ENCODE results near the gene EPS8L2. TPM values are rescaled to one million over a fixed set of nuclear protein-coding genes. Genes with fewer than 3 reads are reported as not detected.

Gene EPS8L2
- total RNA-seq, 4 donors from 2014 or later, result 257 to 1,130 (median 322) TPM

GRCh38 chr11:690738-691633, 15.0 kb upstream of the EPS8L2 start:
- H3K9me3 ChIP-seq, result no peaks in the 10 kb centered on the region
- DNase-seq, result peak; percentile 68
- 45 to 71% methylated on average over 5 to 21 of the region's 27 CpGs for WGBS, 2 donors (ENCODE audit: low coverage in 1 of 2)
- intact Hi-C loops (cut with DNase I; ENCODE audit: low total_unique reads) (no loop called here), in situ Hi-C loops (cut with MboI; ENCODE audit: low pct_ligation_motif_present in 1 of 4, low pct_unique_long_range_greater_than_20kb in 1 of 4, low sequenced_read_pairs in 3 of 4) (no loop called here)
- H3K36me3 ChIP-seq, result peaks cover 0 to 9% (median 2%) of the 10 kb centered on the region in 4 donors
- H3K27me3 ChIP-seq, result no peaks in the 10 kb centered on the region
- TF ChIP-seq POLR2AphosphoS5 (IDR thresholded peaks at IDR 0.05) (peak in 2 of 3 donors; percentile 14 to 31), POLR2A (IDR thresholded peaks at IDR 0.05) (peak; percentile 22), EP300 (IDR thresholded peaks at IDR 0.05; ENCODE audit: low read depth) (no peak), CTCF (IDR thresholded peaks at IDR 0.05) (no peak)
- no peak overlapping the region for H3K4me3 ChIP-seq
- peaks cover 14 to 29% (median 26%) of the 10 kb centered on the region in 4 donors for H3K4me1 ChIP-seq
- H3K27ac ChIP-seq, result peak overlapping the region; percentile 53 to 68 (median 63)

GRCh38 chr11:691710-692590, 14.1 kb upstream of the EPS8L2 start:
- TF ChIP-seq CTCF (IDR thresholded peaks at IDR 0.05) (no peak), EP300 (IDR thresholded peaks at IDR 0.05; ENCODE audit: low read depth) (no peak), POLR2A (IDR thresholded peaks at IDR 0.05) (no peak), POLR2AphosphoS5 (IDR thresholded peaks at IDR 0.05) (no peak)
- Histone ChIP-seq H3K9me3 (no peaks in the 10 kb centered on the region), H3K27ac (peak overlapping the region in 3 of 4 donors; percentile 60 to 68 (median 66)), H3K27me3 (no peaks in the 10 kb centered on the region), H3K36me3 (peaks cover 0 to 9% (median 0%) of the 10 kb centered on the region in 4 donors), H3K4me3 (no peak overlapping the region), H3K4me1 (peaks cover 19 to 37% (median 33%) of the 10 kb centered on the region in 4 donors)
- WGBS, 2 donors (ENCODE audit: low coverage in 1 of 2), result 94 to 95% methylated on average over 4 to 18 of the region's 18 CpGs
- intact Hi-C loops (cut with DNase I; ENCODE audit: low total_unique reads), result no loop called here
- no peak for DNase-seq
- in situ Hi-C loops (cut with MboI; ENCODE audit: low pct_ligation_motif_present in 1 of 4, low pct_unique_long_range_greater_than_20kb in 1 of 4, low sequenced_read_pairs in 3 of 4), result no loop called here

- Histone ChIP-seq H3K27me3 (no peaks in the 10 kb centered on the region), H3K4me3 (no peak overlapping the region), H3K36me3 (peaks cover 0 to 6% (median 0%) of the 10 kb centered on the region in 4 donors), H3K27ac (peak overlapping the region in 3 of 4 donors; percentile 14 to 99 (median 98)), H3K9me3 (no peaks in the 10 kb centered on the region), H3K4me1 (peaks cover 23 to 47% (median 39%) of the 10 kb centered on the region in 4 donors)
- in situ Hi-C loops (cut with MboI; ENCODE audit: low pct_ligation_motif_present in 1 of 4, low pct_unique_long_range_greater_than_20kb in 1 of 4, low sequenced_read_pairs in 3 of 4) (no loop called here), intact Hi-C loops (cut with DNase I; ENCODE audit: low total_unique reads) (no loop called here)
- TF ChIP-seq CTCF (IDR thresholded peaks at IDR 0.05) (no peak), POLR2AphosphoS5 (IDR thresholded peaks at IDR 0.05) (no peak), EP300 (IDR thresholded peaks at IDR 0.05; ENCODE audit: low read depth) (no peak), POLR2A (IDR thresholded peaks at IDR 0.05) (no peak)
- WGBS, 2 donors (ENCODE audit: low coverage in 1 of 2), result 87 to 88% methylated on average over 12 to 23 of the region's 23 CpGs
- DNase-seq, result no peak
These were observed 13.1 kb upstream of the EPS8L2 start for GRCh38 chr11:692824-693414.
